GM19372 (cell line): Measurements from ENCODE around the gene ZNF518A.
"Not testable (repeated sequence)": the region's sequence is repeated elsewhere in the genome, so short reads cannot be mapped to it uniquely, and the experiment has no call there.

Source experiments
- ATAC-seq: cut with Tn5 transposase; IDR thresholded peaks from one replicate; pipeline ENCODE4 v1.9.1; 2021; ENCODE audit warnings: mild to moderate bottlenecking, low read depth, moderate library complexity; ENCODE audit not compliant: unreplicated experiment

The ZNF518A gene

DNA sequence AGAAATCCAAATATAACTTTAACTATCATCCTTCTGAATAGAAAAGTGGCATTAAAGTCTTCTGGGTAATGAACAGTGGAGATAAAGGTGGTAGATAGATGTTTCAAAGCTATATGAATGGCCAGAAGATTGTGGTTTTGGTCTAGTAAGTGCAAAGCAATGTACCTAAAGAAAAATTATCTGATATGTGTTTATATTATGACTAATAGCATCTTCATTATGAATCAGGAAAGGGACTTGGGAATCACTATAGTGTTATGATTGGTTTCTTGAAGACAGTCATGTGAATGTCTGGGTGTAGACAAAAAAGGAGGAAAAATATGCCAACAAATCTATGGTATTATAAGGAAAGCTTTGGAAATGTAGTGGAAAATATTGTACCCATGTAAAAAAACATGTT is 3.0 kb downstream of the ZNF518A start:
- ATAC-seq = no peak

GRCh38 chr10:96136810-96137209 is 6.7 kb downstream of the ZNF518A start:
- no peak for ATAC-seq

- no peak for ATAC-seq
Measured at GRCh38 chr10:96137567-96137966, 7.5 kb downstream of the ZNF518A start.

GRCh38 chr10:96138102-96138501 is 8.0 kb downstream of the ZNF518A start:
- peak; percentile 70 for ATAC-seq

DNA sequence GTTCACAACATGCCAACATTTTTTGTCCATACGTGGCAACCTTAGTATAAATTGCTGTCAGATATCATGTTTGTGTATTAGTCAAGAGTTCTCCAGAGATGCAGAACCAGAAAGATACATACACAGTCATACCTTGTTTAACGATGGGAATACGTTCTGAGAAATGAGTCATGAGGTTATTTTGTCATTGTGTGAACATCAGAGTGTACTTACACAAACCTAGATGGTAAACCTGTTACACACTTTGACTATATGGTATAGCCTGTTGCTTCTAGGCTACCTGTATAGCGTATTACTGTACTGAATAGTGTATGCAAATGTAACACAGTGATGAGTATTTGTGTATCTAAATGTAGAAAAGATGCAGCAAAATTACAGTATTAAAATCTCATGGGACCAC is 22.3 kb downstream of the ZNF518A start:
- no peak for ATAC-seq

DNA sequence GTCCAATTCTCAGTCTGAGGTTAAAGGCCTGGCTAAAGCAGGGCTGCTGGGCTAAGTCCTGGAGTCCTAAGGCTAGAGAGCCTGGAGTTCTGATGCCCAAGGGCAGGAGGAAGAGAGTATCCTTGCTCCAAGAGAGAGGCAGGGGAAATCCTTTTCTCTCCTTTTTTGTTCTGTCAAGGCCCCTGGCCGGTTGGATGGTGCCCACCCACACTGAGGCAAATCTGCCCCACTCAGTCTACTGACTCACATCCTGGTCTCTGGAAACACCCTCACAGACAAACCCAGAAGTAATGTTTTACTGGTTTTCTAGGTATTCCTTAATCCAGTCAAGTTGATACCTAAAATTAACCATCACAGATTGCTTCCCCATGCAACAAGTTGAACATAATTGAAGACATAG is 23.0 kb downstream of the ZNF518A start:
- no peak for ATAC-seq

GRCh38 chr10:96165726-96166125 is 35.6 kb downstream of the ZNF518A start:
- no peak for ATAC-seq

GRCh38 chr10:96168546-96168945 is 38.4 kb downstream of the ZNF518A start:
- no peak for ATAC-seq

DNA sequence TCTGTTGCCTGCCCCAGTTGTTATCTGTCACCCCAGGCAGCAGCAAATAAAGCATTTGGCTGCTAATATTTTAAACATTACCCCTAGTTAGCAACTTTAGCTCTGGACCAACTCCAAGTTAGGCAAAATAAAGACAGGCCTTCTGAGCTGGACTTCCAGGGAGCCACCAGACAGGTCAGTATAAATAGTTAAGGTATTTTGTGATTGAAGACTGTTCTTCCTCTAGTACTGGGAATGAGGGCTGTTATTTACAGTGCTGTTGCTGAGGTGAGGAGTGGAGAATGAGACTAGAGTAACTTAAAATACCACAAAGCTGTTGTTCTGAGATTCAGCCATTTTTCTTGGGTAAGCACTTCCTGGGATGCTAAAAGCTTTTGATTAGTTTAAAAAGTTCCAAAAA is 40.1 kb downstream of the ZNF518A start:
- ATAC-seq = no peak

GRCh38 chr10:96172666-96173065 is 42.6 kb downstream of the ZNF518A start:
- ATAC-seq = no peak

DNA sequence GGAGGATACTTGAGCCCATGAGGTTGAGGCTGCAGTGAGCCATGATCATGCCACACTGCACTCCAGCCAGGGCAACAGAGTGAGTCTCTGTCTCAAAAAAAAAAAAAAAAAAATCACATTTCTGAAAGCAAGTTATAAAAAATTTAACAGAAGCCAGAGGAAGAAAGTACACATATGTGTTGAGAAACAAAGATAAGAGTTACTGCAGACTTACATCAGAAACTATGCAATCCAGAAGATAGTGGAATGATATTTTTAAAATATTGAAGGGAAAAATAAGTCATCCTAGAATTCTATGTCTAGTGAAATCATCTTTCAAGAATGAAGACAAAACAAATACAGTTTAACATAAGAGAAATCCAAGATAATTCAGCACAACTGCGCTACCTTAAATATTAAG is 46.9 kb downstream of the ZNF518A start:
- ATAC-seq = no peak

- no peak for ATAC-seq
Measured at GRCh38 chr10:96188421-96188820, 58.3 kb downstream of the ZNF518A start.

GRCh38 chr10:96188916-96189315 is 58.8 kb downstream of the ZNF518A start:
- ATAC-seq = no peak

DNA sequence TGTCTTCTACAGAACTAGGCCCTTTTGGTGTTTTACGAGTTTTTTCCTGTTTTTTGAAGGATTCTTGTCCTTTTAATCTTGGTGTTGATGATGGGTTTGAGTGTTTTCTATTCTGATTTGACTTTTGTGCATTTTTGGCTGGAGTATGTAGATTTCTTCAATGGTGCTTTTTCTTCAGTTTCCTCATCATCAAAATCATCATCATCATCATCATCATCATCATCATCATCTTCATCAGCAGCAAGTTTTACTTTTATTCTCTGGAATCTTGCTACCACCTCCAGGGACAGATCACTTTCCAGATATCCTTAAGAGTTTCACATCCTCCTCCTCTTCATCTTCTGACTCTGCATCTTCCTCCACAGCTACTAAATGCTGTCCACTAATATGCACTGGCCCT is 59.4 kb downstream of the ZNF518A start:
- ATAC-seq = not testable (repeated sequence)

- no peak for ATAC-seq
Measured at GRCh38 chr10:96201525-96201924, 71.4 kb downstream of the ZNF518A start.

DNA sequence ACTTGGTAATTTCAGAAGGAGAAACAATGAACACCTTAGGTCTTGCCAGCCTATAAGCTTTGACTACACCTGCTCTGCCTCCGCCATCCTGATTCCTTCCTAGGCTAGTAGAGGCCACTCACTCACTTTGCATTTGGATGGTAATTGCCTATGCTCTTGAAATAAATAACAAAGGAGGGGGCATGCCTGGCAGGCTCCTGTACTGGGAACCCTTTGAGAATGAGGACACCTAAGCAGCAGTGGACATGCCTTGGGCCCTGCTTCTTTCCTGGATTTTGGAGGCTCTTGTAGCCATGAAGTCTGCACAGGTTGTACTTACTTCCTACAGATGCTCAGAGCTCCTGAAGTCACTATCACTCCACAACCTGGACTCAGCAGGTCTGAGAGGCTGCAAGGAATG is 75.5 kb downstream of the ZNF518A start:
- ATAC-seq = no peak

GRCh38 chr10:96208271-96208670 is 78.2 kb downstream of the ZNF518A start:
- ATAC-seq = peak; percentile 62

DNA sequence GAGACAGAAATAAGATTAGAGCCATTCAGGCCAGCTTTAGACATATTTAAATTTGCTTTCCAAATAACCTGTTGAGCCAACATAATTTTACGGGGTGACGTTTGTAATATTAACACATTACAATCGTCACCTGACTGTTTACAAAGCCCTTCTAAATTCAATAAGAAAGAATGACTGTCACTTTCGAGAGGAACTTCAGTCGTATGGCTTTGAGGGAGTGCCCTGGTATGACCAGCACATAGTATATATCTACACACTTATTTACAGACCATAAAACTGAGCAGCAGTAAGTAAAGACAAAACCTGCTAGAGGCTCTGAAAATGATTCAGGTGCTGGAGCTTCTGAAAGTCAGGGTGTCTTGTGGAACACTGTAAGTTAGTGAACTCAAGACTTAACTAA is 78.8 kb downstream of the ZNF518A start:
- no peak for ATAC-seq

- no peak for ATAC-seq
Measured at GRCh38 chr10:96211764-96212163, 81.7 kb downstream of the ZNF518A start.

- no peak for ATAC-seq
Measured at GRCh38 chr10:96212911-96213310, 82.8 kb downstream of the ZNF518A start.
